CD4-positive, alpha-beta memory T cell (primary cell): ENCODE measurements around the gene CUX1. TPM values are rescaled to one million over a fixed set of nuclear protein-coding genes. Genes with fewer than 3 reads are reported as not detected.

ENCODE experiments used
- CTCF ChIA-PET: fragments of 350-600 bp; sonication (Branson Sonifier 250); formaldehyde crosslinking; loops from one replicate; lab custom pipeline; 2021; ENCODE audit warnings: inconsistent platforms; ENCODE audit not compliant: partially characterized antibody; lab: Charles Lee
- POLR2A ChIA-PET: fragments of 350-600 bp; sonication (Branson Sonifier 250); formaldehyde crosslinking; loops from one replicate; lab custom pipeline; 2021; ENCODE audit not compliant: partially characterized antibody; lab: Charles Lee
- DNase-seq, 5 donors: peaks; one replicate each; pipeline versions ENCODE4 v3.0.0 to v3.0.0-alpha.2; 2020 to 2022; ENCODE audit warnings: mixed read lengths in 1 of 5
- H3K27ac ChIP-seq: one replicate; pipeline ENCODE4 v1.7.0; 2013; ENCODE audit warnings: low read depth, low read length
- H3K27me3 ChIP-seq: 2 replicates; pipeline ENCODE4 v1.7.0; 2013; ENCODE audit warnings: mild to moderate bottlenecking, low read length, moderate library complexity; ENCODE audit not compliant: insufficient read depth
- H3K36me3 ChIP-seq: 2 replicates; pipeline ENCODE4 v1.7.0; 2013; ENCODE audit warnings: mild to moderate bottlenecking, low read length, moderate library complexity; ENCODE audit not compliant: insufficient read depth
- H3K4me1 ChIP-seq: 2 replicates; pipeline ENCODE4 v1.7.0; 2013; ENCODE audit warnings: mild to moderate bottlenecking, low read length, moderate library complexity; ENCODE audit not compliant: insufficient read depth
- H3K4me3 ChIP-seq, 2 donors: one replicate each; pipeline ENCODE4 v1.7.0; 2013; ENCODE audit warnings: low read length in 2 of 2, mild to moderate bottlenecking in 1 of 2
- H3K9me3 ChIP-seq, 2 donors: one replicate each; pipeline ENCODE4 v1.7.0; 2013; ENCODE audit warnings: low read length in 2 of 2, control low read depth in 1 of 2; ENCODE audit not compliant: control insufficient read depth in 1 of 2
- H3K27ac Mint-ChIP-seq, 7 donors: one replicate each; pipeline ENCODE4 v1.8.0; 2020 to 2021; ENCODE audit warnings: mixed read lengths in 7 of 7, mild to moderate bottlenecking in 6 of 7, inconsistent platforms in 3 of 7, moderate library complexity in 3 of 7
- H3K27me3 Mint-ChIP-seq, 2 donors: one replicate each; pipeline ENCODE4 v1.8.0; 2020 to 2021; ENCODE audit warnings: mixed read lengths in 2 of 2
- H3K36me3 Mint-ChIP-seq, 2 donors: one replicate each; pipeline ENCODE4 v1.8.0; 2020 to 2021; ENCODE audit warnings: mixed read lengths in 2 of 2, inconsistent platforms in 1 of 2, mild to moderate bottlenecking in 1 of 2
- H3K4me1 Mint-ChIP-seq, 4 donors: one replicate each; pipeline ENCODE4 v1.8.0; 2020 to 2021; ENCODE audit warnings: mixed read lengths in 4 of 4, mild to moderate bottlenecking in 1 of 4
- H3K4me3 Mint-ChIP-seq, 8 donors: one replicate each; pipeline ENCODE4 v1.8.0; 2020 to 2021; ENCODE audit warnings: mixed read lengths in 8 of 8, mild to moderate bottlenecking in 7 of 8, moderate library complexity in 6 of 8, inconsistent platforms in 3 of 8
- H3K9me3 Mint-ChIP-seq, 8 donors: one replicate each; pipeline ENCODE4 v1.8.0; 2020 to 2021; ENCODE audit warnings: mixed read lengths in 8 of 8, mild to moderate bottlenecking in 5 of 8, inconsistent platforms in 3 of 8, moderate library complexity in 1 of 8
- intact Hi-C: fragments of 100-400 bp; cut with micrococcal nuclease; formaldehyde crosslinking; loops from one replicate; pipeline ENCODE4 v1.15.1; 2023
- polyA plus RNA-seq, 2 donors: library from polyadenylated mRNA; unstranded; fragments of 300-500 nt; fragmentation: Illumina TruSeq; gene quantifications; one replicate each; pipeline ENCODE4 v1.2.3, GENCODE V29; 2021
- total RNA-seq, 2 experiments: library from RNA; stranded (reverse); gene quantifications; one replicate each; pipeline ENCODE4 v1.2.3, GENCODE V29; 2021

The CUX1 gene
- total and polyA plus RNA-seq, 4 experiments from 2014 or later: 2.1 to 47.6 (median 36.1) TPM

DNA sequence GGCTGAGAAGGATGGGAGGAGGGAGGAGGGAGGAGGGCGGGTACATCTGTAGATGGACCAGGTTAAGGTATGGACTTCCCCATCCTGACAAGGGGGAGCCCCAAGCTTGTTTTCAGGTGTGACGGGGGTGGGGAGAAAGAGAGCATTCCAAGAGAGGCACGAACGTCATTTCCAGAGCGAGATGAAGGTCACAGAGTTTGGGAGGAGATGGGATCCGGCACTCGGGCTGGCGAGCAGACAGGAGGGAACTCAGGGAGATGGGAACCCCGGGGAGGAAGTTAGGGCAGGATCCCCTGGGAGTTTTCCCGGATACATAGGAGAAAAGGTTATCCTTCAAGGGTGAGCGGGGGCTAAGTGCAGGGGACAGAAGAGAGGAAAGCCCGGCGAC is 118.8 kb downstream of the CUX1 start:
- Mint-ChIP-seq H3K27ac (peak overlapping the region in 1 of 7 donors; percentile 41), H3K4me3 (no peak overlapping the region), H3K36me3 (peaks cover 1 to 3% of the 10 kb centered on the region in 2 donors), H3K4me1 (peaks cover 3 to 8% (median 5%) of the 10 kb centered on the region in 4 donors), H3K9me3 (peaks cover 0 to 2% (median 0%) of the 10 kb centered on the region in 8 donors), H3K27me3 (no peaks in the 10 kb centered on the region)
- no peaks in the 10 kb centered on the region for H3K4me1 ChIP-seq
- no peaks in the 10 kb centered on the region for H3K9me3 ChIP-seq
- H3K4me3 ChIP-seq: no peak overlapping the region
- no peaks in the 10 kb centered on the region for H3K36me3 ChIP-seq
- ChIA-PET POLR2A (no interaction called here), CTCF (no interaction called here)
- no peak for DNase-seq
- no peaks in the 10 kb centered on the region for H3K27me3 ChIP-seq
- intact Hi-C loops: no loop called here
- H3K27ac ChIP-seq: no peak overlapping the region

DNA sequence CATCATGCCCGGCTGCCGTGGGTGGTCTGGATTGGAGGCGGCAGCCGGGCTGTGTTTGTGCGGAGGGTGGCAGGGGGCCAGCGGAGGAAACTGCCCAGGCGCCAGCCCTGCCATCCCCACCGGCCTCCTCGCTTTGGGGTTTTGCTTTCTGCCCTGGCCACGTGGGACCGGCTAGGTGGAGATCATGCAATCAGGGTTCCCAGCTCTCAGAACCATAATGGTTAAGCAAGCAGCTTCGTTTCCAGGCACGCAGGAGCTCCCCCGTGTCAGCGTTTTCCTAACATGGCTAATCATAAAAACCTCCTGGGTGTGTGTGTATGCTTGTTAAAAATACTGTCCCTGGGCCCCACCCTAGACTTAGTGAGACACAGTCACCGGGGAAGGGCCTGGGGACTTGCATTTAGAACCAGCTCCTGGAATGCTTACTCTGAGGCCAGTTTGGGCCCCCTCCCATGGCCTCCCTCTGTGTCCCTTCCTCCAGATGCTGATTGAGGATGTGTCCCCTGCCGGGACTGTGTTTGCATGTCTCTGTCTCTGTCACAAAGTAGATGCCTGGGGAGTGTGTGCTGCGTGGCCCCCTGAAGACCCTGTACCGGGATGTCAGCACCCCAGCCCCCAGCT is 119.3 kb downstream of the CUX1 start:
- Histone ChIP-seq H3K27ac (no peak overlapping the region), H3K4me3 (no peak overlapping the region), H3K4me1 (no peaks in the 10 kb centered on the region), H3K27me3 (no peaks in the 10 kb centered on the region), H3K36me3 (no peaks in the 10 kb centered on the region), H3K9me3 (no peaks in the 10 kb centered on the region)
- intact Hi-C loops: no loop called here
- Mint-ChIP-seq H3K27me3 (no peaks in the 10 kb centered on the region), H3K4me3 (no peak overlapping the region), H3K36me3 (peaks cover 1 to 3% of the 10 kb centered on the region in 2 donors), H3K9me3 (peaks cover 0 to 2% (median 0%) of the 10 kb centered on the region in 8 donors), H3K4me1 (peaks cover 3 to 8% (median 6%) of the 10 kb centered on the region in 4 donors), H3K27ac (peak overlapping the region in 2 of 7 donors; percentile 13 to 35)
- POLR2A ChIA-PET: no interaction called here
- CTCF ChIA-PET: no interaction called here
- no peak for DNase-seq

DNA sequence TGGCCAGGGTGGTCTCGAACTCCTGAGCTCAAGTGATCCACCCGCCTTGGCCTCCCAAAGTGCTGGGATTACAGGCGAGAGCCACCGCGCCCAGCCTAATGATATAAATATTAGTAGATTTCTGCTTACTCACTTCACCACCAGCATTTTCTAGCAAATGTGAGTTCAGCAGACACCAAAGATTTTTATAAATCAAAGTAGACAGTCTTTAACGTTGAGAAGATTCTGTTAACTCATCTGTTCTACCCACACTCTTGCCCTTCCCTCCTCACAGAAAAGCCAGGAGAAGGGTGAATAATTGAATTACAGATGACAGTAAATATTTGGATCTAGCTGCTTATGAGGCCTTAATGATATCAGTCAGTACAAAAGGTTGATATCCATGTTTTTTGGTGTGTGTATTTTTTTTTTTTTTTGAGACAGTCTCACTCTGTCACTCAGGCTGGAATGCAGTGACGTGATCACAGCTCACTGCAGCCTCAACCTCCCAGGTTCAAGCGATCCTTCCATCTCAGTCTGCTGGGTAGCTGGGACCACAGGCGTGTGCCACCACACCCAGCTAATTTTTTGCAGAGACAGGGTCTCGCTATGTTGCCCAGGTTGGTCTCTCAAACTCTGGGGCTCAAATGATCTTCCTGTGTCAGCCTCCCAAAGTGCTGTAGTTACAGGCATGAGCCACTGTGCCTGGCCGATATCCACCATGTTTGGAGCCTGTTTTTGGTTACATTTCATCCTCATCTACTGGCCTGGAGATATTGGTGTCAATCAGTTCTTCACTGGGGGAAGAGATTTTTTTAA is 120.5 kb downstream of the CUX1 start:
- H3K27me3 Mint-ChIP-seq: no peaks in the 10 kb centered on the region
- ChIA-PET CTCF (interaction anchor here (0.7 kb wide), 1 partner anchor 17 kb away, joined by 3 read pairs; no protein-coding TSS in a partner anchor), POLR2A (no interaction called here)
- DNase-seq: no peak
- Histone ChIP-seq H3K9me3 (no peaks in the 10 kb centered on the region), H3K4me3 (no peak overlapping the region), H3K4me1 (no peaks in the 10 kb centered on the region), H3K36me3 (no peaks in the 10 kb centered on the region), H3K27ac (no peak overlapping the region), H3K27me3 (no peaks in the 10 kb centered on the region)
- peaks cover 0 to 2% (median 0%) of the 10 kb centered on the region in 8 donors for H3K9me3 Mint-ChIP-seq
- H3K27ac Mint-ChIP-seq: no peak overlapping the region
- intact Hi-C loops: no loop called here
- H3K36me3 Mint-ChIP-seq: peaks cover 1 to 3% of the 10 kb centered on the region in 2 donors
- peaks cover 3 to 8% (median 6%) of the 10 kb centered on the region in 4 donors for H3K4me1 Mint-ChIP-seq
- no peak overlapping the region for H3K4me3 Mint-ChIP-seq

DNA sequence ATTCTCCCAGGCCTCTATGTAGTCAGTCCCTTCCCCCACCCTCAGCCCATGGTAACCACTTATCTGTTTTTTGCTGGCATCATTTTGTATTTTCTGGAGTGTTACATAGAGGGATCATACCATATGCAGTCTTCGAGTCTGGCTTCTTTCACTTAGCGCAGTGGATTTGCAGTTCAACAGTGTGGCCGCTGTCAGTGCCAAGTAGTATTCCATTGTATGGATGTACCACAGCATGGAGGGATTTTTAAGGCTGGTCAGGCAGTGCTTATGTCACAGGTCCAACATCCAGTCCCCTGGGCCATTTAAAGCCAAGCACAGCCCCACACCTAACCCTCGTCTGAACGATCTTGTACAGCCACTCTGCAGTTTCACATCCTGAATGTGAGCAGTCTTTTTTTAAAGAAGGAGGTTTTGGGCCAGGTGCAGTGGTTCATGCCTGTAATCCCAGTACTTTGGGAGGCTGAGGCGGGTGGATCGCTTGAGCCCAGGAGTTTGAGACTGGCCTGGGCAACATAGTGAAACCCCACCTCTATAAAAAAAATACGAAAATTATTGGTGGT is 121.8 kb downstream of the CUX1 start:
- no peaks in the 10 kb centered on the region for H3K27me3 Mint-ChIP-seq
- ChIA-PET CTCF (no interaction called here), POLR2A (no interaction called here)

DNA sequence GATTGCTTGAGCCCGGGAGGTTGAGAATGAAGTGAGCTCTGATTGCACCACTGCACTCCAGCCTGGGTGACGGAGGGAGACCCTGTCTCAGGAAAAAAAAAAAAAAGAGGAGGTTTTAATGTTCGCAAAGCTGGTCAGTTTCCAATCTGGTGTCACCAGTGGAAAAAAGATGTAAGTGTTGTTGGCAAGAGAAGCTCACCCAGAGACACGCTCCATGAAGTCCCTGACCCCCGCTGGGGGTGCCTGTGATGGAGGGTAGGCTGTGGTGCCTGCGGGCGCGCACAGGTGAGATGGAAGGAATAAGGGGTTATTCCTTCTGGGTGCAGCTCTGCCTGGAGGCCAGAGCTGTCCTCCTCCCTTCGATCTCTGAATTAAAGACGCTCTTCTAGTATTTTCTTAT is 122.7 kb downstream of the CUX1 start:
- Histone ChIP-seq H3K27me3 (no peaks in the 10 kb centered on the region), H3K27ac (no peak overlapping the region), H3K4me3 (no peak overlapping the region), H3K36me3 (no peaks in the 10 kb centered on the region), H3K4me1 (no peaks in the 10 kb centered on the region), H3K9me3 (no peaks in the 10 kb centered on the region)
- no peak for DNase-seq
- Mint-ChIP-seq H3K36me3 (peaks cover 1 to 3% of the 10 kb centered on the region in 2 donors), H3K27me3 (no peaks in the 10 kb centered on the region), H3K27ac (no peak overlapping the region), H3K4me1 (peaks cover 3 to 8% (median 6%) of the 10 kb centered on the region in 4 donors), H3K9me3 (peaks cover 0 to 2% (median 0%) of the 10 kb centered on the region in 8 donors), H3K4me3 (no peak overlapping the region)
- ChIA-PET CTCF (no interaction called here), POLR2A (no interaction called here)
- intact Hi-C loops: no loop called here

More for the DNA sequence above, 121.8 kb downstream of the CUX1 start:
- H3K27ac ChIP-seq: no peak overlapping the region
- H3K9me3 Mint-ChIP-seq: peaks cover 0 to 2% (median 0%) of the 10 kb centered on the region in 8 donors
- H3K36me3 ChIP-seq: no peaks in the 10 kb centered on the region
- no peak overlapping the region for H3K27ac Mint-ChIP-seq
- no peak for DNase-seq
- H3K4me1 Mint-ChIP-seq: peaks cover 3 to 8% (median 6%) of the 10 kb centered on the region in 4 donors
- intact Hi-C loops: no loop called here
- H3K4me3 Mint-ChIP-seq: no peak overlapping the region
- H3K9me3 ChIP-seq: no peaks in the 10 kb centered on the region
- no peaks in the 10 kb centered on the region for H3K4me1 ChIP-seq
- no peak overlapping the region for H3K4me3 ChIP-seq
- H3K27me3 ChIP-seq: no peaks in the 10 kb centered on the region
- H3K36me3 Mint-ChIP-seq: peaks cover 1 to 3% of the 10 kb centered on the region in 2 donors

DNA sequence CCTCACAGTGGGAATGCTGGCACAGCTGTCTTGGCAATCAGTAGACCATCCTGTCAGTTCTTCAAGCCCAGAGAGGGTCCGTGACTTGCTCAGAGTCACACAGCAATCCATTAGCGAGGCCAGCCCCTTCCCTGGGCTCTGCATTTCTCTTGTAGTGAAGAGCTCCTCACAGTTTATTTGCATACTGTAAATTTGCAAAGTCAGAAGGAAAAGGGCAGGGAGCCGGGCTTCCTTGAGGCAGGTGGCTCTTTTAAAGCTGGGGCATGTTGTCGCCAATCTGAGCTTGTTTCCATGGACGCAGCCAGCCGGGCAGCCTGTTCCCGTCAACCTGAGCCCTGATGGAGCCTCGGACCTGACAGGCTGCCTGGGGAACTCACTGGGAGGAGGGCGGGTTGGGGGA is 123.4 kb downstream of the CUX1 start:
- Mint-ChIP-seq H3K4me1 (peaks cover 5 to 8% (median 6%) of the 10 kb centered on the region in 4 donors), H3K27ac (peak overlapping the region in 1 of 7 donors; percentile 13), H3K27me3 (no peaks in the 10 kb centered on the region), H3K9me3 (peaks cover 0 to 2% (median 0%) of the 10 kb centered on the region in 8 donors), H3K36me3 (peaks cover 1 to 3% of the 10 kb centered on the region in 2 donors), H3K4me3 (no peak overlapping the region)
- H3K27me3 ChIP-seq: no peaks in the 10 kb centered on the region
- H3K27ac ChIP-seq: no peak overlapping the region
- DNase-seq: no peak
- intact Hi-C loops: no loop called here
- no peaks in the 10 kb centered on the region for H3K9me3 ChIP-seq
- H3K4me1 ChIP-seq: no peaks in the 10 kb centered on the region
- no peaks in the 10 kb centered on the region for H3K36me3 ChIP-seq
- ChIA-PET POLR2A (no interaction called here), CTCF (no interaction called here)
- no peak overlapping the region for H3K4me3 ChIP-seq
